HL-60/S4 (cell line): Measurements from ENCODE around the gene FBXO27.
"Not testable (repeated sequence)": the region's sequence is repeated elsewhere in the genome, so short reads cannot be mapped to it uniquely, and the experiment has no call there.

ENCODE experiments used
- in situ Hi-C: fragments of 300-500 bp; cut with MboI; formaldehyde crosslinking; loops from 2 replicates; pipeline ENCODE4 v1.14.3; 2022; ENCODE audit warnings: low sequenced_read_pairs

FBXO27 gene

GRCh38 chr19:39046037-39046821, 13.9 kb upstream of the FBXO27 start:
- in situ Hi-C loops, result no loop called here

DNA sequence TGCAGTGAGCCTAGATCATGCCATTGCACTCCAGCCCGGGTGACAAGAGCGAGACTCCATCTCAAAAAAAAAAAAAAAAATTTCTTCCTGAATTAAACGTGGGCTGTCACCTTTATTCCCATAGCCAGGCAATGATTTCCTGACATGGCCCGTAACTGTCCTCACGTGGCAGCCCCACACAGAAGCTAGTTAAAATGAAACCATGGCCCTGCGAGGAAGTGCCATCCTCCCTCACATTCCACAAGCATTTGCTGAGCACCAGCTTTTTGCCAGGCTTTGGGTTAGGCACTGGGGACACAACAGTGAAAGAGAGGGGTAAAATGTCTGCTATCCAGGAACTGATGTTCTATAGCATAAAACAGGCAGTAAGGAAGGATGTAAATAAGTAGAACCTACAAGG, 13.2 kb upstream of the FBXO27 start:
- in situ Hi-C loops, result no loop called here

GRCh38 chr19:39038098-39038497, 5.7 kb upstream of the FBXO27 start:
- in situ Hi-C loops, result no loop called here

GRCh38 chr19:39037194-39037593, 4.8 kb upstream of the FBXO27 start:
- in situ Hi-C loops, result no loop called here

- in situ Hi-C loops, result no loop called here
These were observed 4.2 kb upstream of the FBXO27 start for GRCh38 chr19:39036581-39036980.

- in situ Hi-C loops, result no loop called here
These were observed 834 bp downstream of the FBXO27 start for GRCh38 chr19:39031368-39032062.

DNA sequence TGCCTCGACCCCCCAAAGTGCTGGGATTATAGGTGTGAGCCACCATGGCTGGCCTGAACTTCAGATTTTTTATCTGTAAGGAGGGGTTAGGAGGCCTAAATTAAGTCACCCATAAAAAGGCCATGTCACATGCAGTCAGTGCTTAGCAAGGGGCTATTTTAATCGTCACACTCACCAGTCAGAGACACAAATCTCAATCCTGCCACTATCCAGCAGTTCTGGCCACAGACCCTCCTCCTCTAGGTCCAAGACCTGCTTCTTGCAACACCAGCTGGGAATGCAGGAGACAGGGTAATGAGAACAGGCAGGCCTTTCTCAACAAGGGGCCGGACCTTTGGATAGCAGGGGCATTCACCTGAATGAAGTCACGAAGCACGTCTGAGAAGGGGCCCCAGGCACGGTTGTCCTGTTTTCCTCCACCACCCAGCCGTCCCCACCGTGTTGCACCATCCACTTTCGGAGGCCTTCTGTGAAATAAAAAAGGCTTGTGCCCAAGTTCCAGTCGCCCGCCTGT, 1.4 kb downstream of the FBXO27 start:
- in situ Hi-C loops, result no loop called here

- in situ Hi-C loops, result no loop called here
These were observed 7.3 kb downstream of the FBXO27 start for GRCh38 chr19:39024875-39025641.

- in situ Hi-C loops, result no loop called here
These were observed 11.3 kb downstream of the FBXO27 start for GRCh38 chr19:39021063-39021462.

DNA sequence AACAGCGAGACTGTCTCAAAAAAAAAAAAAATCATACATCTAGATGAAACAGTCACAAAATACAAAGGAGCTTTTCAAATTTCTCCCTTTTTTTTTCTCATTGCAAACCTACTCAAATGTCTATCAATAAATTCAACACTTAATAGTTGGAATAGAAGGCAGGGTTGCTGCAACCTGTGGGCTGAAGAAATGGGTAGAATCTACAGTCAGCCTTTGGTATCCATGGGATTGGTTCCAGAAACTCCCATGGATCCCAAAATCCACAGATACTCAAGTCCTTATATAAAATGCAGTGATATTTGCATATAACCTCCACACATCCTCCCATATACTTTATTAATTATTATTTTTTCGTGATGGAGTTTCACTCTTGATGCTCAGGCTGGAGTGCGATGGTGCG, 14.7 kb downstream of the FBXO27 start:
- in situ Hi-C loops, result no loop called here

- in situ Hi-C loops, result no loop called here
These were observed 15.3 kb downstream of the FBXO27 start for GRCh38 chr19:39017026-39017425.

DNA sequence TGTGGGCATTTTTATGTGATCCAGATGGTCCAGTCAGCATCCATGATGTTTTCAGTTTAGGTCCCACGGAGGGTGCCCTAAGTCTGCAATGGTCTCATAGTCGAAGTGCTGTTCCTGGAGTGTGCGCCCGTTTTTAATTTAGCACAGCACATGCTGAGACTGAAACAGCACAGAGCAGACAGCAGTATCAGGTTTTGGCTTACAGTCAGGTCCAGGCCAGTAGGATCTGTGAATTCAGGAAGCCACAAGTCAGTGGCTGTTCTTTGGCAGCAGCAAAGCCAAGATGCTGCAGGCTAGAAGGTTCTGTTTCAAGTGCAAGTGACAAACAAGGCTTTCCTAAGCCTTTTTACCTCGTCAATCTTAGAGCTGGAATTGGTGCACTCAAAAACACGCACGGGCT, 18.3 kb downstream of the FBXO27 start:
- in situ Hi-C loops, result no loop called here

- in situ Hi-C loops, result no loop called here
These were observed 23.3 kb downstream of the FBXO27 start for GRCh38 chr19:39009001-39009400.

DNA sequence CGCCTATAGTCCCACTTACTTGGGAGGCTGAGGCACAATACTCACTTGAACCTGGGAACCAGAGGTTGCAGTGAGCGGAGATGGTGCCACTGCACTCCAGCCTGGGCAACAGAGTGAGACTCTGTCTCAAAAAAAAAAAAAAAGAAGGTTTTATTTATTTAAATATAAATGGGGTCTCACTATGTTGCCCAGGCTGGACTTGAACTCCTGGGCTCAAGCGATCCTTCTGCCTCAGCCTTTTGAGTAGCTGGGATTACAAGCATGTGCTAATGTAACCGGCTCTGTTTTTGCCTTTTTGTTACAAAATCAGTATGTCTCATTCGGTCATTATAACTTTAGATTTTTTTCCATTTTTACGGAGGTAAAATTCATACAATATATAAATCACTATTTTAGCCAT, 24.2 kb downstream of the FBXO27 start:
- in situ Hi-C loops, result no loop called here

DNA sequence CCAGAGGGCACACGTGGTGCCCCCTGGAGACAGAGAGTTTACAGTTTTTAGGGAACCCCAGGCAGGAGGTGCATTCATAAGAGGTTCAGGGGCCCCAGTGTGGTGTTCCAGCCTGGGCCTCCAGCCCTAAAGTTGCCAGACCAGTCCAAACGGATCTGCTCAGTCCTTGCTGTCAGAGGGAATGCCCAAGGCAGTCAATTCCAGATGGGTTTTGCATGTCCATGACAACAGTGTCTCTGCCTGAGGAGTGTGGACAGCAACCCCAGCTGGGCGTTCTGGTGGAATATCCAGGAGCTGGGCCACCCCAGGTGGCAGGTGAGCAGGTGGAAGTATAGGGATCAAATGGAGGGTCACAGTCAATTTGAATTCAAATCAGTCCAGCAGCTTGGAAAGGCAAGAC, 25.3 kb downstream of the FBXO27 start:
- in situ Hi-C loops, result no loop called here

DNA sequence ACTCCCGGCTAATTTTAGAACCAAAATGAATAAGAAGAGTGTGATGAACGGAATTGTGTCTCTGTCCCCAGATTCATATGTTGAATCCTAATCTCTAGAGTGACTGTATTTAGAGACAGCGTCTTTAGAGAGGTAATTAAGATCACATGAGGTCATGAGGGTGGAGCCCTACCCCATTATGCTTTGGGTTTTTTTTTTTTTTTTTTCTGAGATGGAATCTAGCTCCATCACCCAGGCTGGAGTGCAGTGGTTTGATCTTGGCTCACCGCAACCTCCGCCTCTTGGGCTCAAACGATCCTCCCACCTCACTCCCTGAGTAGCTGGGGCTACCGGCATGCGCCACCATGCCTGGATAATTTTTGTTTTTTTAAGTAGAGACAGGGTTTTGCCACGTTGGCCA, 27.9 kb downstream of the FBXO27 start:
- in situ Hi-C loops, result no loop called here

GRCh38 chr19:39003796-39004195, 28.6 kb downstream of the FBXO27 start:
- in situ Hi-C loops, result no loop called here

GRCh38 chr19:39003188-39003587, 29.2 kb downstream of the FBXO27 start:
- in situ Hi-C loops, result no loop called here

DNA sequence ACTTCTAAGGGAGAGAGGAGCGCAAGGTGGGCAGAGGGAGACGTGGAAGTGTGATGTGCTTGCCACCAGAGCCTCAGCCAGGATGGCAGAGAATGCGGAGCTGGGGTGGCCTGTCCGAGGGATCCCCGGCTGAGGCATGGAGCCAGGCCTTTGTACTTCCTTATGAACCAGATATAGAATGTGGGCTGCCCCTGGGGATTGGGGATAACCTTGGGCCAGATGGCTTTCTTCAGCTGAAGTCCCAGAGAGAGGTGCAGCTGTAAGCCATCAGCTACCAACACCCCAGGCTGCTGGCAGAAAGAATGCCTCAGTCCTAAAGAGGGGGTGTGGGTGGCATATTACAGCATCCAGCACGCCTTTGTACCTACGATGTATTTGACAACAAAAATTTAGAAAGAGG, 31.3 kb downstream of the FBXO27 start:
- in situ Hi-C loops, result no loop called here

DNA sequence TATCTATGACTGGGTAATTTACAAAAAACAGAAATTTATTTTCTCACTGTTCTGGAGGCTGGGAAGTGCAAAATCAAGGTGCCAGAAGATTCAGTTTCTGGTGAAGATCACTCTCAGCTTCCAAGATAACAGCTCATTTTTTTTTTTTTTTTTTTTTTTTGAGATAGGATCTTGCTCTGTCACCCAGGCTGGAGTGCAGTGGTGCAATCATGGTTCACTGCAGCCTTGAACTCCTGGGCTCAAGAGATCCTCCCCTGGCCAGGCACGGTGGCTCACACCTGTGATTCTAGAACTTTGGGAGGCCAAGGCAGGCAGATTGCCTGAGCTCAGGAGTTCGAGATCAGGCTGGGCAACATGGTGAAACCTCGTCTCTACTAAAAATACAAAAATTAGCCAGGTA, 34.8 kb downstream of the FBXO27 start:
- in situ Hi-C loops, result not testable (repeated sequence)

DNA sequence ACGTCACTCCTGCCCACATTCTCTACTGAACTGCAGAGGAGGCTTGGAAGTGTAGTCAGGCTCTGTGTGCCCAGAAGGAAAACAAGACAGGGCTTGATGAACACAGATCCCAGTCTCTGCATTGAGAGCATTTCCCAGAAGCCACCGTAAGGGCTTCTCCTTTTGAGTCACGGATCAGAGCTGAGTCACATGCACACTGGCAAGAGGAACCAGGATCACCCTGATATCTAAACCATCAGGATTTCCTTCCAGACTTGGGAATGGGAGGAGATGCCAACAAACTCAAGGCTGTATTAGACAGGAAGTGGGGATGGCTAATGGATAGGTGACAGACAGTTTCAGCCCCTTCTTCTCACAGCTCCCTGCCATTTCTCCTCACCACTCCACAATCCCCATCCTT, 39.1 kb downstream of the FBXO27 start:
- in situ Hi-C loops, result no loop called here
